GM19328 (cell line): ENCODE measurements around the gene ITGA3.
"Not testable (repeated sequence)": the region's sequence is repeated elsewhere in the genome, so short reads cannot be mapped to it uniquely, and the experiment has no call there.

ENCODE experiments used
- ATAC-seq: cut with Tn5 transposase; IDR thresholded peaks from one replicate; pipeline ENCODE4 v1.9.1; 2021; ENCODE audit warnings: mild to moderate bottlenecking, moderate library complexity; ENCODE audit not compliant: unreplicated experiment

ITGA3 gene

DNA sequence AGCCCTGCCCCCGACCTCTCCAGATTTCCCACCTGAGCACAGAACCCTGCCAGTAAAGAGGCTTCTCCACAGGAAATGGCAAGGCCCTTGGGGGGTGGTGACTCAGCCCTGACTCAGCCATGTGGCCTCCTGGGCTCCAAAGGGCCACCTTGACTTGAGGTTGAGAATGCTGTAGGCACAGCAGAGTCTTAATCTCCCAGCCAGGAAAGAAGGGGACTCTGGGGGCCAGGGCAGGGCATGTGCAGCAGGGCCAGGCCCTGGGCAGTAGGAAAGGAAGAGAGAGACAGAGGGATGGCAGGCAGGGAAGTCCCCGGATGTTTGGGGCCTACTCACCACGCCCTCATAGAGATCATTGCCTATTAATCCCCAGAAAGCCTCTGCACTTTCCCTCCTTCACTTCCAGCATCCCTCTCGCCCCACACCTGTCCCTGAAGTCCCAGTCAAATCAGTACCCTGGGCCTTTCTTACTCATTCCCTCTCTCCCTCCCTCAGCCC is 4.8 kb upstream of the ITGA3 start:
- ATAC-seq = no peak

DNA sequence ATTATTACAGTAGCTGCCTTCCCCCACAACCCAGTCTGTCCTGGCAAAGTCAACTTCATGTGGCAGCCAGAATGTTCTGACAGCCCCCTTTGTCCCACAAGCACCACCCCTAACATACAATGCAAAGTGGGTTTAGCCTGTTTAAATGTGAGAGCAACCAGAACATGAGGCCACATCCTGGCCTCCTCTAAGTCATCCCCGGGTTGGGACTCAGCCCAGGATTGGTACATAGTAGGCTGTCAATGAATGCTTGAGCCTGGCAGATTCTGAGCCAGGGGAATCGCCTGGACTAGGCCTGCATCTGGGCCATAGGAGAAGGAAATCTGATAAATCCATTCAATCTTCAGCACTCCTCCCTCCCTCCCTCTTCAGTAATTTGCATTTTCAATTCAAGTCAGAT is 4.3 kb upstream of the ITGA3 start:
- no peak for ATAC-seq

DNA sequence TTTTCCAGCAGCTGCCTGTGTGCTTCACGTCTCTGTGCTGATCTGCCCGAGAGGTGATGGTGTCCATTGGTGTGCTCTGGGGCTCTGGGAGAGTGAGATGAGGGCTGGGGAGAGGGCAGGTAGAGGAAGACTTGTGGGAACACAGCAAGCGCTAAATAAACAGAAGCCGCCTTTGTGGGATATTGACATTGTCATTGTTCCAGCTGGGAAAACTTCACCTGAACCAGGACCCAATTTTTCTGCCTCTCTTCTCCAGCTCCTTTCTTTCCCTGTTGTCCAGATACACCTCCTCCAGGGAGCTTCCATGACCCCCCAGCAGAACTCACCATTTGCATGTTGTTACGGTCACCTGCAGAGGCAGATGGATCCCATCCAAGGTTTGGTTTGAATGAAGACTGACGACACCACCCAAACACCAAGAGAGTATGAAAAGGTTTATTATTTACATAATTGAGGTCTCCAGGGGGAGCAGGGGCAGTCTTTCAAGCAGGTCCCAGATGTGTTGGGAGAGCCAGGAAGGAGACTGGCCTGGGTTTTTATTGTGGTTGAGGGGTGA is 3.6 kb upstream of the ITGA3 start:
- no peak for ATAC-seq

DNA sequence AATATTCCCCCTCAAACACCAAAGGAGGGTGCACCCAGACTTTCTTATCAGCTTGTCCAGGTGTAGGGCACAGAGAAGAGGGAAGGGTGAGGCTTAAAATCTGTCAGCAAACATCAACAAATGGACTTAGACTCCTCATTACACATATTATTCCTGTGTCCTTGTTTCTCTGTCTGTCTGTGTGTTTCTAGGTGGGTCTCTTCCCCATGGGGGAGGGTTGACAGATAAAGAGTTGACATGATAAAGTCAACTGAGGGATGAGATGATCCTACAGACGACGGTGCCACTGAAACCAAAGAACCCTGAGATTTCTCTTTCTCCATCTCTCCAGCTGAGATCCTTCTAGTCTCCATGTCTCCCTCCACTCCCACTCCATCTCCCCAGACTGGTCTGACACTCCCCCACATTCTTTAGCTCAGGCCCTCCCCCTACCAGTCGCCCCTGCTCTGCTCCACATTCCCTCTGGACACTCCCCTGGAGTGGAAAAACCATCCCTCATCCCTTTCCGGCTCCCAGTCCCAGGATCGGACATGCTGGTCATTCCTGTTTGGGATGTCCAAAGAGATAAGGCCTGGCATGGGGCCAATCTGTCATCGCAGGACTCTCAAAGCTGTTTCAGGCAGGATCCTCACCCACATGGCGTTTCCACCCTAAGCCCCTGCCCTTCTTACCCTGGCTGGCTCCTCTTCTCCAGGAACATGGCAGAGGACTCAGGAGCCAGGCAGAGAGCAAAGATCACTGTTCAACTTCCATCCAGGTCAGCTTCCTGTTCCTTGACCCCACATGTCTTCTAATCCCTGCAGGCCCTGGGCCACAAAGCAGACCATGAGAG is 2.9 kb upstream of the ITGA3 start:
- no peak for ATAC-seq

DNA sequence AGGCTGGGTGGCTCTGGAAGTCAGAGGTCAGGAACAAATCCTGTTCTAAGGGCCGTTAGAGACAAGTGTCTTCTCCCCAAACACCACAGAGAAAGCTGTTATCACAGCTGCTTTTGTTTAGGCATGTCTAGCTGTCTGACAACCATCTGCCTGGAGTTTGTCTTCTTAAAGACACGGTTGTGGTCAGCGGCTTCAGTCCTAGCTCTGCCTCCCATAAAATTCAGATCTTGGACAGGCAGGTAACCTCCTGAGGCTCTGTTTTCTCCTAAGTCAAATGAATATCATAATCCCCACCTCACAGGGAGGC is 2.3 kb upstream of the ITGA3 start:
- ATAC-seq = no peak

DNA sequence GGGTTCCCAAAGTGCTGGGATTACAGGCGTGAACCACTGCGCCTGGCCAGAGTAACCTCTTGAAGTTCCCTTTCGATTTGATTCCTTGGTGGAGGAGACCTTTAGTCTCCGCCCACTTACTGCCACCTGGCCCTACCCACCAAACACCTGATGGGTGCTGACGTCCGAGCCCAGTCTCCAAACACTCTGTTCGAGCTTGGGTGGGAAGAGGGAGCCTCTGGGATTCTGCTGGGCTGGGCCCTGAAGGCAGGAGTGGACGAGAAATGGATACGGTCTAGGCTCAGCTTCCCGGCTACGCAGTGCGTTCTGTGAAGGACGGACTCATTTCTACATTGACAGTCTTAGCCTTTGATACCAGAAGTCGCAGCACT is 870 bp upstream of the ITGA3 start:
- no peak for ATAC-seq

DNA sequence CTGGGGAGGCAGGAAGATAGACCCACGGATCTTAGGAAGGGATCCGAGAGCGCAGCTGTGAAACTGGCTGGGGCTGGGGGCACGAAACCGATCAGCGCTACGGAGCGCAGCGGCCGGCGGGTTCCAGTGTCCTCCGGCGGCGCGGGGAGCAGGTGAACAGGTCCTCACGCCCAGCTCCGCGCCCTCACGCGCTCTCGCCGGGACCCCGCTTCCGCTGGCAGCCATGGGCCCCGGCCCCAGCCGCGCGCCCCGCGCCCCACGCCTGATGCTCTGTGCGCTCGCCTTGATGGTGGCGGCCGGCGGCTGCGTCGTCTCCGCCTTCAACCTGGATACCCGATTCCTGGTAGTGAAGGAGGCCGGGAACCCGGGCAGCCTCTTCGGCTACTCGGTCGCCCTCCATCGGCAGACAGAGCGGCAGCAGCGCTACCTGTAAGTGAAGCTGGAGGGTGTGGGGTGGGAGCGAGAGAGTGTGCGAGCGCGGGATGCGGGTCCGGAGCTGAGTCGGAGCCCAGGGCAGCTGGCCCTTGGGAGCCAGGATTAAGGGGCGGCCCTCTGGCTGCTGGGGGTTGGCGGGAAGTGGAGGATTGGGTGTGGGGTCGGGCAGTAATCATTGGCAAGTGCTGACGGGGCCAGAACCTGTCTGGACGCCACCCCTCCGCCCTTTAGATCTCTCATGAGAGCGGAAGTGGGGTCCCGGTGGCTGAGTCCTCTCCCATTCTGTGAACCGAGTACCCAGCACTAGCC is 479 bp downstream of the ITGA3 start:
- ATAC-seq = no peak

DNA sequence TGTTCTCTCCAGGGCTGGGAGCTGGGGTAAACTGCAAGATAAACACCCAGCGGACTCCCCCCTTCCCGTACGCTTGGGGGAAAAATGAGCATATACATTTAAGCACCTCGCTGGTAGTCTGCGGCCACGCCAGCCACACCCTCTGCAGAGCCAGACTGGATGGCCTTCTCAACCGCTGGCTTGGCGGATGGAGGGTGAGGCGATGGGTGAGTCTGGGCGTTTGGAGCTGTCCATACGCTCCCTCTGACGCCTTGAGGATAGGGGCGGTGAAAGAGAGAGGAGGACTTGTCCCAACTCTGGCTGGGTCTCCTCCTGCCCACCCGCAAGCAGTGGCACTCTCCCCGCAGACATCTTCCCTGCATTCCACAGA is 1.0 kb downstream of the ITGA3 start:
- no peak for ATAC-seq

DNA sequence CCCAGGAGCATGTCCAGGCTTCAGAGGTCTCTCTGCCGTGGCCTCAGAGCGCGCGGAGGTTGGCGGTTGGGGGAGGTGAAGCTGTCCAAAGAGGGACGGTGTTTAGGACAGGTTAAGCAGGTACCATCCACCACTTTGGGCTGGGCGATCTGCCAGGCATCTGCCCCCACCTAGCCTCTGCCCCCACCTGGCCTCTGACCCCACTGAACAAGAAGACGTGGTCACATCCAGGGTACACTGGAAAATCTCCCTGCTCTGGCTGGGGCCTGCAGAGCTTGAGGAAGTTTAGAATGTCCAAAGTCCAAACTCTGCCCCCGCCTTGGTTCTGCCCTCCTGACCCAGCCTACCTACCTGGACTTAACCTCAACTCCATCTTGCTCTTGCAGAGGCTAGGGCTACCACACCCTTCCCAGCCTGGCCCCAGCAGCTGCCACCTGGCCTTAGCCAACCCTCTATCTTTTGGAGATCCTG is 1.6 kb downstream of the ITGA3 start:
- ATAC-seq = no peak

DNA sequence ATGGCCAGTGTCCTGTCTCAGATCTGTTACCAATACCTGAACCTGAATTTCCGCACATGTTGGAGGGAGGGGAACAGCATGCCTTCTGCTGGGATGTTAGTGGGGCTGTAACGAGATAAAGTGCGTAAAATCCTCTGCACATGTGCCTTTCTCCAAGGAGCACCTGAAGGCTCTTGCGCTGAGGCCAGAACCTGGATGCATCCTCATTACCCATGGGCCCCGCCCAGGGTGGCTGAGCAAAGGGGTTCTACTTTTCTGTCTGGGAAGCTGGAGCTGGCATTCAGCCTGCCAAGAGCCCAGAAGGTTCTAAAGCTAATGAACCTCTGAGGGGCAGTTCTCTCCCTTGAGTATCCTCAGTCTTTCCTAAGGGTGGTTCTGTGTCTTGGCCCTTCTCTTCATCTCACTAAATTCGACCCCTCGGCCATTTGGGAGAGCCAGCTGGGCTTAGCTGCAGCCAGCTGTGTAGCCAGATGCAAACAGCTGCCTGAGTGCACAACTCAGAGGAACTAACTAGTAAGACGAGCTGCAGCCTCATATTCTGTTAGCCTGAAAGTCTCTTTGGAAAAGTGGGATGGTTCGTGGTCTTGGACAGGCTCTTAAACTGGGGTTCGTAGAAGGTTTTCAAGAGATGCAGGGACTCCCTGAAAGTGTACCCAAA is 2.5 kb downstream of the ITGA3 start:
- ATAC-seq = no peak

DNA sequence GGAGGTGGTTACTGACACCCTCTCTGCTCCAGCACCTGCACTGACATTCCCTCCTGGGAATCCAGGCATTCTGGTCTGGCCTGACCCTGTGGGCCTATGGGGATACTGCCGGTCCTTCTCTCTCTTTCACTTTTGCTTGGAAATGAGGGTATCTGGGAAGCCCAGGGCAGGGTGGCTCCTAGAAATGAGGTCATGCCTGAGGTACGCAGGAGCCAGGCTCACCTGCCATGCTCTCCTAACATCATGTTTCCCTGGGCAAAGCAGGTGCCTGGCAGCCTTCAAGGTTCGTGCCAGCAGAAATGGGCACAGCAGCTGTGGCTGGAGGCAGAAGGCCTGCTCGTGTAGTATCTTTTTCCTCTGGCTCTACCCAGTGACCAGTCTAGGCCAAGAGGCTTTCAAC is 3.3 kb downstream of the ITGA3 start:
- no peak for ATAC-seq

DNA sequence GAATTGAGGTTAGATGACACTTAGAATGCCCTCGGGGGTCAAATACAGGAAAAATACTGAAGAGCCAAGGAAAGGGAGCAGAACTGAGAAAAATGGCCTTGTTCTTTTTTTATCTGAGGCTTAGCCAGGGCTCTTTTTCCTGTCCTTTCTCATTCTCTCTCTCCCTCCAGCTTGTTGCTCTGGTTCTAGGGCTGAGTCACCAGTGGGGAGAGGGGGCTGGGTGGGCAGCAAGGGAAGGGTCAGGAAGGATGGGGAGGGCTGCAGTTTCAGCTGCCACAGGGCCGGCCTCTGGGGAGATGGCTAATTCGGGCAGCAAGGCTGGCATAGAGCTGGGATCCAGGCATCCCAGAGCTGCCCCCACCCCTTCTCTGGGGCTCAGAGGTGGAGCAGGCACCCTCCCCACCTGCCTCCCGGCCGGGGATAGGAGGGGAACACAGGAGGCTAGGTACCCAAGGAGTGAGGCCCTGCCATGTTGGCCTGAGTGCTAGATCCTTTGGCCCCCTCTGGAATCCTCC is 3.9 kb downstream of the ITGA3 start:
- ATAC-seq = no peak

DNA sequence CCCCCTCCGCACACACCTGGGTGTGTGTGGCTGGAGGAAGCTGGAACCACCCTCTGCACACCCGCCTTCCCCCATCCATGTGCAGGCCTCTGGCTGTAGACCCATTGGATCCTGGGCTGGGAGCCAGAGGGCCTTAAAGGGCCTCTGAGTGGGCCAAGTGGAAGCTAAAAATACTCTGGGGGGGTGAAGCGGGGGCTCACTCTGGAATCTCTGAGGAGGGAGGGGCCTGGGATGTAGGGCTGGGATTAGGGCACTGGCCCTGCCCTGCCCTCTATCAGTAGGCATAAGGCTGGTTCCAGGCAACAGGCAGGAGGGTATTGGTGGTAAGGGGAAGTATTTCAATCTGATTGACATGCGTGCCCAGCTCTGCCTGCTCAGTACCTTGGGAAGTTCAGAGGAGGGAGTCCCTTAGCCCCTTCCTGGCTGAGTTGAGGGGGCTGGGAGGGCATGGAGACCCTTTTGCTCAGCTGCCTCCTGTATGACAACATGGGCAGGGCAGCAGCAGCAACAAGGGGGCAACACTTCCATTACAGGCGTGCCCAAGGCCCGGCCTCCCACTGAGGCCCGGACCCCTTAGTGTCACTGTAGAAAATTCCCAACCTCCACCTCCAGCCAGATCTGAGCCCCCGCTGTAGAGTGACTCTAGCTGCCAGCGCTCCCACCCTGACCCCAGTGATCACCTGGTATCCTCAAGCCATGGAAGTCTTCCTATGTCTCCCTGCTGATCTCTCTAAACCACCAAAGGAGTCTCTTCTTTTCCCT is 5.2 kb downstream of the ITGA3 start:
- ATAC-seq = no peak

DNA sequence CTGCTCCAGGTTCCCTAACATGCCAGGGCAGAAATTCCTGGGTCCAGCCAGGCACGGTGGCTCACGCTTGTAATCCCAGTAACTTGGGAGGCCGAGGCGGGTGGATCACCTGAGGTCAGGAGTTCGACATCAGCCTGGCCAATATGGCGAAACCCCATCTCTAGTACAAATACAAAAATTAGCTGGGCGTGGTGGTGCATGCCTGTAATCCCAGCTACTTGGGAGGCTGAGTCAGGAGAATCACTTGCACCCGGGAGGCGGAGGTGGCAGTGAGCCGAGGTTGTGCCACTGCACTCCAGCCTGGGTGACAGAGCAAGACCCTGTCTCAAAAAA is 5.8 kb downstream of the ITGA3 start:
- ATAC-seq = not testable (repeated sequence)

DNA sequence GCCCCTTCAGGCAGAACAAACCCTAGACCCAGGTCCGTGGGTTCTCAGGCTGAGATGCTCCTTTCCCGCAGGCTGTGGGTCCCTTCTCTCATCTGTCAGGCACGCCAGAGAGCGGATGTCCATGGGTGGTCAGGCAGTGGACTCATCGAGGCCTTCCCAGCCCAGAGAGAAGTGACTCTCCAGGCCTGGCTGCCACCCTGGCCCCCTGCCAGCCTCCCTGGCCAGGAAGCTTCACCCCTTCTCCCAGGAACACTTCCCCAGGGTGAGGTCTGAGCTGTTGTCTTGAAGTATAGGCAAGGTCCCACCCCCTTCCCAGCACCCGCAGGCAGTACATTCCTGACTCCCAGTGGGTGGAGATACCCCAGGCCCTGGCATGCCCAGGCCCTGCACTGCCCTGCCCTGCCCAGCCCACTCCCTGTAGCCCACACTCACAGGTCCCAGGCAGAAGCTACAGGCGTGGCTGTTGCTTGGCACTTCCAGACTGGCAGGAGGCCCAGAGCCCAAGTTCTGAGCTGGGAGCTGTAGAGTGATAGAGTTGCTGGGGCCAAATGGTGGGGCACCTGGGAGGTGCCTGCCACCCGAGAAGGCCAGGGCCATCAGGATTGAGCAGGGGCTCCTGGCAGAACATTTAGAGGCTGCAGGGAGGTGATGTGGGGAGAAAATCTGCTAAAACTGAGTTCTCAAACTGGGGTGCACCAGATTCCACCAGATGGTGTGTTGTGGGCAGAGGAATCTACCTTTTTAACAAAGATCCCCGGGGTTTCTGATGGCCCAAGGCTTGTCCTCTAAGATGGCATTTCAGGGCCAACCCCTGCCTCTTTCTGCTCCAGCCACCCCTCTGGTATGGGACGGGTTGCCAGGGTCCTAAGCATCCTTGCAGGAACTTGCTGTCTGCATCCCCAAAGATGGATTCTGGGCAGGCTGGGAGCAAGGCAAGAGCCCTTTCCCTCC is 6.7 kb downstream of the ITGA3 start:
- no peak for ATAC-seq

DNA sequence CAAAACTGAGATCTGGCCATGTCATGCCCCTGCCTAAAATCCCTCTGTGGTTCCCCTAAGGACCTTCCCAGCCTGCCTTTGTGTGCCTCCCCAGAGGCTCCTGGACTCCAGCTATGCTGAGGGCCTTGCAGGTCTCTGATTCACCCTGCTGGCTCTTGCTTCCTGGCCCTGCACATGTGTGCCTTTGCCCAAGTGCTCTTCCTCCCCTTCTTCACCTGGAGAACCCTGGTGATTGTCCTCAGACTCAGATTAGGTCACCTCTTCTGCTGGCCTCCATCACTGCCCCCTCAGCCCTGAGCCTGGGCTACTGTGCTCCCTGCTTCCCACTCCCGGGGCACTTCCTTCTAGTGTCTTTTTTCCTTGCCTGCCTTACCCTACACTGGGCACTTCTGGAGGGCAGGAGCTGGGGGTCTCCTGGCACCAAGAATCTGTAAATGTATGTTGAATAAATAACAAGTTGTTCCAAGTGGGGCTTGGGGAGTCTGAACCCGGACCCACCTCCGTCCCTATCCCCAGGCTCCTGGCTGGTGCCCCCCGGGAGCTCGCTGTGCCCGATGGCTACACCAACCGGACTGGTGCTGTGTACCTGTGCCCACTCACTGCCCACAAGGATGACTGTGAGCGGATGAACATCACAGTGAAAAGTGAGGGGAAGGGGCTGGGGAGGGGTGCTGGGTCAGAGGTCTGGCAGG is 7.8 kb downstream of the ITGA3 start:
- ATAC-seq = no peak

DNA sequence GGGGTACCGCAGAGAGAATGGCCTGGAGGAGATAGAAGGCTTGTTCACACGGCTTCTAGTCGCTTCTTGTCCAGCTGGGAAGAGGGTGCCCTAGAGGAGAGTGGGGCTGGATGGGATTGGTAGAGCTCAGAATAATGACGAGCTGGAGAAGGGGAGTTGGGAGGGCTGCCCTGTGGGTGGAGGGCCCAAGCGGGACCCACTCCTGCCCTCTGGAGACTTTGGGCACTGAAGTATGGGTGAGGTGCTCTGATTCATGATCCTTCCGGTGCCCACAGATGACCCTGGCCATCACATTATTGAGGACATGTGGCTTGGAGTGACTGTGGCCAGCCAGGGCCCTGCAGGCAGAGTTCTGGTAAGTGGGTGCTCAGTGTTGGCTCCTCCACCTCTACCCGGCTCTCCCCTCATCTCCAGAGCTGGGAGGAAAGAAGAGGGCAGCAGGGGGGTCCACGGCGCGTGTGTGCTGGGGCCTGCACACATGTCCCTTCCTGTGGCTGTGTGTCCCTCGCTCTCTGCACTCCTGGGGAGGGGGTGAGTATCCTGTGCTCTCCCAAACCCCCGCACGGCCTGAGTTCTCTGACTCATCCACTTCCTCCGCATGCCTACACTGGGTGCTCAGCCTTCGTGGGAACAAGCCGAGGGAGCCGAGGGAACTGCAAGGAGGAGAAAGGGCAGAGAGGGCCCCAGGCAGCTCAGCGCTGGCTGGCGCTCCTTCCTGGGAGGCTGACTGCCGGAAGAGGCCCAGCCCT is 8.5 kb downstream of the ITGA3 start:
- no peak for ATAC-seq

DNA sequence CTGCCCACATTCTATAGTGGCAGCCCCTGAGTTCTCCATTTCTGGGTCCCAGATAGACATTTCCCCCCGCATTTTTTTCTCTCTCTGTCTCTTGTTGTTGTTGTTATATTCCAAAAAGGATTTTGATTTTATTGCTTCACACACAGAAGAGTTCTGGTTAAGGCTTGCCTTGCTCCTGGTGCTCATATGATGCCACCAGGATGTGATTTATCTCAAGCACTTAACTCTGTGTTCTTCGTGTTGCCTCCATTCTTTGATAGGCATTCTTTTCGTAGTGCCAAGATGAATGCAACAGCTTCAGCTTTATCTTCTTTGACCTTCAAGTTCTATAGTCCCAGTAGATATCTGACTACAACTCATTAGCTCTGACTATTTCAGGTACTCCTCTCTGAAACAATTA is 9.1 kb downstream of the ITGA3 start:
- no peak for ATAC-seq
